ENCODE results near the gene RAB11FIP5. TPM values are rescaled to one million over a fixed set of nuclear protein-coding genes. Genes with fewer than 3 reads are reported as not detected.

The RAB11FIP5 gene
- total RNA-seq, 1 donor from 2014 or later = 25.4 TPM

- Mint-ChIP-seq H3K27ac (no peak overlapping the region), H3K9me3 (peaks cover 7% of the 10 kb centered on the region), H3K4me3 (no peak overlapping the region), H3K36me3 (no peaks in the 10 kb centered on the region), H3K27me3 (ENCODE audit: low read depth) (peaks cover 13% of the 10 kb centered on the region), H3K4me1 (no peaks in the 10 kb centered on the region)
- DNase-seq (ENCODE audit: low spot score in 2 of 2, unreplicated experiment in 2 of 2) = no peak
- TF ChIP-seq, protein P1, sequence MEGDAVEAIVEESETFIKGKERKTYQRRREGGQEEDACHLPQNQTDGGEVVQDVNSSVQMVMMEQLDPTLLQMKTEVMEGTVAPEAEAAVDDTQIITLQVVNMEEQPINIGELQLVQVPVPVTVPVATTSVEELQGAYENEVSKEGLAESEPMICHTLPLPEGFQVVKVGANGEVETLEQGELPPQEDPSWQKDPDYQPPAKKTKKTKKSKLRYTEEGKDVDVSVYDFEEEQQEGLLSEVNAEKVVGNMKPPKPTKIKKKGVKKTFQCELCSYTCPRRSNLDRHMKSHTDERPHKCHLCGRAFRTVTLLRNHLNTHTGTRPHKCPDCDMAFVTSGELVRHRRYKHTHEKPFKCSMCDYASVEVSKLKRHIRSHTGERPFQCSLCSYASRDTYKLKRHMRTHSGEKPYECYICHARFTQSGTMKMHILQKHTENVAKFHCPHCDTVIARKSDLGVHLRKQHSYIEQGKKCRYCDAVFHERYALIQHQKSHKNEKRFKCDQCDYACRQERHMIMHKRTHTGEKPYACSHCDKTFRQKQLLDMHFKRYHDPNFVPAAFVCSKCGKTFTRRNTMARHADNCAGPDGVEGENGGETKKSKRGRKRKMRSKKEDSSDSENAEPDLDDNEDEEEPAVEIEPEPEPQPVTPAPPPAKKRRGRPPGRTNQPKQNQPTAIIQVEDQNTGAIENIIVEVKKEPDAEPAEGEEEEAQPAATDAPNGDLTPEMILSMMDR (IDR thresholded peaks at IDR 0.05; ENCODE audit: unreplicated experiment) = no peak
These were observed 21.7 kb upstream of the RAB11FIP5 start for GRCh38 chr2:73134471-73134870.

DNA sequence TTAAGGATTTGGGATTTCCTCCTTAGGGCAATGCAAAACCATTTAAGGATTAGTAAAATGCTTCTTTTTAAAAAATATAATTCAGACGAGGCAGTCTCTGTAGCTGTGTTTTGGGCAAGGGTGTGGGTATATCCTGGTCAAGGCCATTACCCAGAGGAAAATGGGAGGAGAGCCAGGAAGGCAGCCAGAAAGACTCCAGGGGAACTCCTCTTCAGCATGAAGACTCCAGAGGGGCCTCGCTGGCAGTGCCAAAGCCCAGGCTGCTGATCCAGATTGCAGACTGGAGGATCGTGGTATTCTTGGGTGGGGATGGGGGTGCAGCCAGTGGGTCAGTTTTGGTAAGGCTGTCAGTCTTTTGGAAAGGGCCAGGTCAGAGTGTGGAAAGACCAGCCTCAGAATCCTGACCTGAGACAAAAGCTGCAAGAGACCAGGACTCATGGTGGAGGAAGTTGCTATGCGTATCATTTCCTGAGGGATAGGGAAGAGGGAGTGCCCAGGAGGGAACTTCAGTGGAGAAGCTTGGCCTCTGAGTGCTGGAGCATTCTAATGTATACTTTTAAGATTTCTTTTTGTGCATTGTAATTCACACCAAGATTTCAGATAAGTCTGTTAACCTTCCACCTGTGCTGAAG is 20.9 kb upstream of the RAB11FIP5 start:
- Mint-ChIP-seq H3K27me3 (ENCODE audit: low read depth) (peaks cover 20% of the 10 kb centered on the region), H3K27ac (no peak overlapping the region), H3K4me1 (no peaks in the 10 kb centered on the region), H3K36me3 (no peaks in the 10 kb centered on the region), H3K4me3 (no peak overlapping the region), H3K9me3 (peaks cover 7% of the 10 kb centered on the region)
- no peak for DNase-seq (ENCODE audit: low spot score in 2 of 2, unreplicated experiment in 2 of 2)
- TF ChIP-seq, protein P1 (IDR thresholded peaks at IDR 0.05; ENCODE audit: unreplicated experiment) = no peak

GRCh38 chr2:73131807-73132206 is 19.1 kb upstream of the RAB11FIP5 start:
- TF ChIP-seq, protein P1 (IDR thresholded peaks at IDR 0.05; ENCODE audit: unreplicated experiment) = no peak
- Mint-ChIP-seq H3K4me1 (no peaks in the 10 kb centered on the region), H3K4me3 (no peak overlapping the region), H3K9me3 (no peaks in the 10 kb centered on the region), H3K36me3 (no peaks in the 10 kb centered on the region), H3K27ac (no peak overlapping the region), H3K27me3 (ENCODE audit: low read depth) (peaks cover 20% of the 10 kb centered on the region)
- DNase-seq (ENCODE audit: low spot score in 2 of 2, unreplicated experiment in 2 of 2) = no peak

DNA sequence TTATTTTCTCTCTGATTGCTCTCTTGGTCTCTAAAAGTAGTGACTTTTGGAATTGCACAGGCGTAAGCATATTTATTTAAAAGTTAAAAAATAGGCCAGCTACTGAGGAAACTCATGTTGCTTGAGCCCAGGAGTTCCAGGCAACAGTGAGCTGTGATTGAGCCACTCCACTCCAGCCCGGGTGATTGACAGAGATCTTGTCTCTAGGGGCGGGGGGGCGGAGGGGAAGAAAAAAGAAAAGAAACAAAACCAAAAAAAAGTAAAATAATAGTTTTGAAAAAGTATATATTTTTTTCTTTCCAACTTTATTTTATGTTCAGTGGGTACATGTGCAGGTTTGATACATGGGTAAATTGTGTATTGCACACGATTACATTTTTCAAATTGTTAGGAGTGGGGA is 18.0 kb upstream of the RAB11FIP5 start:
- Mint-ChIP-seq H3K4me1 (no peaks in the 10 kb centered on the region), H3K27me3 (ENCODE audit: low read depth) (peaks cover 24% of the 10 kb centered on the region), H3K27ac (no peak overlapping the region), H3K9me3 (peaks cover 6% of the 10 kb centered on the region), H3K4me3 (no peak overlapping the region), H3K36me3 (no peaks in the 10 kb centered on the region)
- TF ChIP-seq, protein P1 (IDR thresholded peaks at IDR 0.05; ENCODE audit: unreplicated experiment) = no peak
- DNase-seq (ENCODE audit: low spot score in 2 of 2, unreplicated experiment in 2 of 2) = no peak

DNA sequence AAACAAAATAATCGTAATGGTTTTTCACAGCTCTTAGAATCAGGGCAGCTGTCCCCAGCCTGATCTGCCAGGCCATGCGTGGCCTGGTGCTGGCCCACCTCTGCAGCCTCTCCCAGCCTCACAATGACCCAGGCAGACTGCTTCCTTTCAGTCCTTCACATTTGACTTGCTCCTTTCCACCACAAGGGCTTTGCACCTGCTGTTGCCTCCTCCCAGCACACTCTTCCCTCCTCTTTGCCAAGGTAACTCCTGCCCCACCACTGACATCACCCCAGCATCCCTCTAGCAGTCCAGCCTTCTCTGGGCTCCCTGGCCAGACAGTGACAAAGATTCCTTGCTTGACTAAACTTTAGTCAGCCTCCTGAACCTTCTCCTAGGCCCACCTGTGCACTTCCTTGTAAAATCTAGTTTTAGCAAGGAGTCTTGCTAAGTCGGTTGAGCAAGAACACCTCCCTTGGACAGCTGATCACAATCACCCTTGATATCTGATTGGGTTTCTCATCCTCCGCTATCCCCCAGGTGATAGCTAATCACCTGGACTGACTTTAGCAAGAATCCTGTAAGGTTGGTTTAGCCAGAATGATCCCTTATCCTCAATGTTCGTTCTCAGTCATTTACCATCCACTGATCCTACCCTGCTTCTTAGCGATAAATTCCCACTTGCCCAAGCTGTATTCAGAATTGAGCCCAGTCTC is 16.2 kb upstream of the RAB11FIP5 start:
- H3K9me3 Mint-ChIP-seq = peaks cover 10% of the 10 kb centered on the region
- TF ChIP-seq, protein P1 (IDR thresholded peaks at IDR 0.05; ENCODE audit: unreplicated experiment) = no peak
- H3K36me3 Mint-ChIP-seq = no peaks in the 10 kb centered on the region
- peaks cover 18% of the 10 kb centered on the region for H3K27me3 Mint-ChIP-seq (ENCODE audit: low read depth)
- no peaks in the 10 kb centered on the region for H3K4me1 Mint-ChIP-seq
- no peak overlapping the region for H3K27ac Mint-ChIP-seq
- DNase-seq (ENCODE audit: low spot score in 2 of 2, unreplicated experiment in 2 of 2) = no peak
- no peak overlapping the region for H3K4me3 Mint-ChIP-seq

Data from mesothelial cell of epicardium (in vitro differentiated cells).